GM10248 (cell line): ENCODE measurements around the gene RBM18.
A peak's percentile ranks its signal among the peaks of the same experiment; 100 is the strongest.

ENCODE experiments used
- CTCF ChIA-PET: fragments of 300-600 bp; sonication (Branson Sonifier 250); formaldehyde crosslinking; extraction: SDS; loops from one replicate; lab custom pipeline; 2021; ENCODE audit warnings: antibody characterized with exemption; lab: Yijun Ruan, JAX
- POLR2A ChIA-PET: fragments of 350-650 bp; sonication (Branson Sonifier 250); formaldehyde crosslinking; extraction: SDS; loops from one replicate; lab custom pipeline; 2020; ENCODE audit warnings: antibody characterized with exemption; lab: Yijun Ruan, JAX
- DNase-seq: peaks from one replicate; pipeline ENCODE4 v3.0.0; 2012; ENCODE audit errors: extremely low spot score
- TF ChIP-seq, protein P1 (sequence below): IDR thresholded peaks from 2 replicates; pipeline ENCODE4 v1.5.1; 2012; ENCODE audit warnings: mild to moderate bottlenecking, low read depth; ENCODE audit errors: extremely low read depth, missing control alignments, control extremely low read depth

Gene RBM18, protein sequence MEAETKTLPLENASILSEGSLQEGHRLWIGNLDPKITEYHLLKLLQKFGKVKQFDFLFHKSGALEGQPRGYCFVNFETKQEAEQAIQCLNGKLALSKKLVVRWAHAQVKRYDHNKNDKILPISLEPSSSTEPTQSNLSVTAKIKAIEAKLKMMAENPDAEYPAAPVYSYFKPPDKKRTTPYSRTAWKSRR

DNA sequence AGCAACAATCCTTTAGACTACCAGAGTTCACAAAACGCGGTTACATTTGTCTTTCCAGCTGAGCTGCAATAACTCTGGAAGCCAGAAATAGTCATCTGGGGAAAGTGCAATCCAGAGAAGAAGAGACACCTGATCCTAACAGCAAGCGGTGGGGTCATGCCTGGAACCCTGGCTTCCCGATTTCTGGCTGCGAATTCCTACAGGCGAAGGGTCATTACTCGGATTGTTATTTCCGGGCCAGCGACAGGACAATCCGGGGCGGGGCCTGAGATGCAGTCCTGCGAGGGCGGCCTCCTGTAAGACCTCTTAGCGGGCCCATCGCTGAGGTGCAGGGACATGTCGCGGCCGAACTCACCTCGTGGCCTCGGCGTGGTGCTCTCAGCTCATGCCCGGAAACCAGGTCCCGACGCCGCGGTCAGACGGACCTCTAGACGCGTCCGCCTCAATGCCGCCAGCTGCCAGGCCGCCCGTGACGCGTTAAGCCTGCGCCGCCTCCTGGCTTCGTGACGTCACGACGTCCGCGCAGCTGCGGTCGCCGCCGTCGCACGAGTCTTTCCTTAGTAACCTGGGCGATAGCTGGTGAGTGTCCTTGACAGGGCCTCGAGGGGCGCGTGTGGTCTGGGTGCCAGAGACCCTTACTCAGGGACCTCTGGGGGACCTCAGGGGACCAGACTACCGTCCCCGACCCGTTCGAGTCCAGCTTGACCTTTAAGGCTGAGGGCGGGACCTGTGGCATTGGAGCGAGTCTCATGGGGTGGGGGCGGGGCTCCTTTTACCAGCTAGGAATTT, at the start of gene RBM18, which contains the start of gene MRRF:
Gene RBM18 (minus strand): TSS at position 481 of the 789 bp plus-strand sequence. CDS start 3,348 bp downstream, outside the sequence.
Gene MRRF (plus strand): TSS at position 523 of the 789 bp plus-strand sequence. CDS start 6,010 bp downstream, outside the sequence.
- ChIA-PET CTCF (interaction anchor here (1.1 to 2.2 kb wide), 7 partner anchors 10 to 1085 kb away, joined by 3 to 10 read pairs (median 3); no protein-coding TSS in a partner anchor), POLR2A (interaction anchor here (0.6 kb wide), 2 partner anchors 52 to 113 kb away, joined by 4 to 11 read pairs; no protein-coding TSS in a partner anchor)
- DNase-seq, result peak; percentile 93
- TF ChIP-seq, protein P1, sequence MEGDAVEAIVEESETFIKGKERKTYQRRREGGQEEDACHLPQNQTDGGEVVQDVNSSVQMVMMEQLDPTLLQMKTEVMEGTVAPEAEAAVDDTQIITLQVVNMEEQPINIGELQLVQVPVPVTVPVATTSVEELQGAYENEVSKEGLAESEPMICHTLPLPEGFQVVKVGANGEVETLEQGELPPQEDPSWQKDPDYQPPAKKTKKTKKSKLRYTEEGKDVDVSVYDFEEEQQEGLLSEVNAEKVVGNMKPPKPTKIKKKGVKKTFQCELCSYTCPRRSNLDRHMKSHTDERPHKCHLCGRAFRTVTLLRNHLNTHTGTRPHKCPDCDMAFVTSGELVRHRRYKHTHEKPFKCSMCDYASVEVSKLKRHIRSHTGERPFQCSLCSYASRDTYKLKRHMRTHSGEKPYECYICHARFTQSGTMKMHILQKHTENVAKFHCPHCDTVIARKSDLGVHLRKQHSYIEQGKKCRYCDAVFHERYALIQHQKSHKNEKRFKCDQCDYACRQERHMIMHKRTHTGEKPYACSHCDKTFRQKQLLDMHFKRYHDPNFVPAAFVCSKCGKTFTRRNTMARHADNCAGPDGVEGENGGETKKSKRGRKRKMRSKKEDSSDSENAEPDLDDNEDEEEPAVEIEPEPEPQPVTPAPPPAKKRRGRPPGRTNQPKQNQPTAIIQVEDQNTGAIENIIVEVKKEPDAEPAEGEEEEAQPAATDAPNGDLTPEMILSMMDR, result peak; percentile 0

DNA sequence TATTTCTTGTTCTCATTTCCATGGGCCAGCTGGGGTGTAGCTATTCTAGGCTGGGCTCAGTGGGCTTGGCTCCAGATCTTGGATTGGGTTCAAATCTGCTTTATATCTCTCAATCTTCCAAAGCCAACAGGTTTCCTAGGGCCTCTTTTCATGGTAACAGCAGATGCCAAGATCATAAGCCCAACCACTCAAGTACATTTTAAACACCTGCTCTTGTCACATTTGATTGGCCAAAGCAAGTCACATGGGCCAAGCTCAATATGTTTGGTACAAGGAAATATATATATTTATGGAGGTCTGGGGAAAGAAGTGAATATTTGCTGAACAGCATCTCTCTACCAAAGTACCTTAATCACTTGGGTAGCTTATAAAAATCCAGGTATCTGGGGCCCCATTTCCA, 49.5 kb upstream of the RBM18 start:
- TF ChIP-seq, protein P1, result no peak
- DNase-seq, result no peak
- ChIA-PET POLR2A (no interaction called here), CTCF (interaction anchor here (1.0 to 1.3 kb wide), 3 partner anchors 8 to 24 kb away, joined by 3 to 4 read pairs (median 3); no protein-coding TSS in a partner anchor)

DNA sequence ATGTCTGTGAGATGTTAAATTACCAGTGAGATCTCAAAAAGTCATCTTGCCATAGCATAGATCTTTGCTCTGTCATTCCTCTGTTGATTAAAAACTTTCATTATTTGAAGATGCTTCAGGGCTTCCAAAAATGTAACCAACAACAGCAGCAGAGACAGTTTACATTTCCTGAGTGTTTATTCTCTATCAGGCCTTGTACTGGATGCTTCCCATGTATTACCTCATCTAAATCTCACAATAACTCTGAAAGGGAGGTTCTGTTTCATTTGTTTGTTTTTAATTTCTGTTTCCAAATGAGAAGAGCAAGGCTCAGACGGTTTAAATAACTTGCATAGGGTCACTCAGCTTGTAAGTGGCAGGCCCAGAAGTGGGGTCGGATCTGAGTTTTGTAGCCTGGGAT, 45.2 kb upstream of the RBM18 start:
- TF ChIP-seq, protein P1, result no peak
- CTCF ChIA-PET, result no interaction called here
- DNase-seq, result no peak
- POLR2A ChIA-PET, result no interaction called here

DNA sequence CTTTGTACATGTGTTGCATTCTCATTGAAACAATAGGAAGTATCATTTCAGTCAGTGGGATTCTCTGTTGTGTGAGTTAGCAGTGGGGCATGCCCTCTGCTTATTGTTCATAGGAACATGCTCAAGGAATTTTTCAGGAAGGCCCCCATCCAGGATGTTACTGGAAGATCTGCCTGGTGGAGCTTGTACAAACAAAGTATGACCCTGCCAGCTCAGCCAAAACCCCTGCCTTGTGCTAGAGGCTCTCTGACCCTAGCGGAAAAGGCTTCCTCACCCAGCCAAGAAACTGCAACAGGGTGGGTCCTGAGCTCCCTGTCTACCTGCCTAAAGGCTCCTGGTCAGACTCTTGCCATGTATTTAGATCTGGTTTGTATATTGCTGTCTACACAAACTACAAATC, 43.3 kb upstream of the RBM18 start:
- TF ChIP-seq, protein P1, result no peak
- POLR2A ChIA-PET, result no interaction called here
- CTCF ChIA-PET, result interaction anchor here (1.4 kb wide), 1 partner anchor 9 kb away, joined by 3 read pairs; no protein-coding TSS in a partner anchor
- DNase-seq, result no peak

DNA sequence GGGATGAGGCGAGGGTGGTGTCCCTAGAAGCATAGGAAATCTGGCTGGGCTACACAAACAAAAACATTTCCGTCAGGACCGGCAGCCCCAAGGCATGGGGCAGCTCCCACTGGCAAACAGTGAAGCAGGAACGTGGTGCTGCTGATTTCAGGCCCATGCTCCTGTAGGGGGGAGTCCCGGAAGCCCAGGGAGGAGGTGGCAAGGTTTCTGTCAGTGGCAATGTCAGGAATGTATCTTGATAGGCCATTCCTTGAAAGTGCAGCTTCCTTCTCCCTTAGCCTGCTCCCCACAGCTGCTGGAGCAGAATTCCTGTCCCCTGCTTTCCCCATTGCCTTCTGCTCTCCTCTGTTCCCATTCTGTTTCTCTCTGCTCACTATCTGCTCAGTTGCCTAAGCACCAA, 42.4 kb upstream of the RBM18 start:
- TF ChIP-seq, protein P1, result no peak
- ChIA-PET CTCF (interaction anchor here (1.4 kb wide), 1 partner anchor 10 kb away, joined by 3 read pairs; no protein-coding TSS in a partner anchor), POLR2A (no interaction called here)
- no peak for DNase-seq
